GM21737 (cell line): Measurements from ENCODE around the gene SLC12A5.

ENCODE experiments used
- ATAC-seq: cut with Tn5 transposase; IDR thresholded peaks from one replicate; pipeline ENCODE4 v1.9.1; 2021; ENCODE audit warnings: mild to moderate bottlenecking, moderate library complexity; ENCODE audit not compliant: unreplicated experiment

The SLC12A5 gene

GRCh38 chr20:46101957-46102356, 72.9 kb downstream of the SLC12A5 start:
- ATAC-seq, result no peak

- no peak for ATAC-seq
Measured at GRCh38 chr20:46102940-46103339, 73.9 kb downstream of the SLC12A5 start.

GRCh38 chr20:46104262-46104661, 75.2 kb downstream of the SLC12A5 start:
- no peak for ATAC-seq

GRCh38 chr20:46107061-46107460, 78.0 kb downstream of the SLC12A5 start:
- ATAC-seq, result no peak

- peak; percentile 71 for ATAC-seq
Measured at GRCh38 chr20:46108435-46108841, 79.4 kb downstream of the SLC12A5 start.

GRCh38 chr20:46108976-46109375, 80.0 kb downstream of the SLC12A5 start:
- no peak for ATAC-seq
